GM23338 (cell line): ENCODE results near the gene GRAMD4.

ENCODE experiments used
- CREB1 ChIP-seq: fragments of 250-450 bp; sonication (Bioruptor Pico); IDR thresholded peaks from 2 replicates; pipeline ENCODE4 v1.5.0; 2020; ENCODE audit warnings: low read depth, mild to moderate bottlenecking, moderate library complexity
- CTCF ChIP-seq, 2 experiments: fragments of 200-600 bp in 1 of 2; sonication (generic) in 1 of 2; conservative IDR thresholded peaks; 2 replicates each; pipeline versions ENCODE4 v1.5.1 to v1.6.1; 2016 to 2017; ENCODE audit warnings: antibody characterized with exemption in 2 of 2, low read depth in 2 of 2, mild to moderate bottlenecking in 2 of 2, moderate library complexity in 1 of 2
- ETS1 ChIP-seq: IDR thresholded peaks from 2 replicates; pipeline ENCODE4 v1.6.1; 2016; ENCODE audit warnings: antibody characterized with exemption
- EZH2 ChIP-seq: fragments of 200-600 bp; sonication (generic); IDR thresholded peaks from one replicate; pipeline ENCODE4 v1.8.0; 2017; ENCODE audit warnings: antibody characterized with exemption, mild to moderate bottlenecking, low read depth; ENCODE audit not compliant: unreplicated experiment
- EZH2phosphoT487 ChIP-seq: fragments of 200-600 bp; sonication (generic); IDR thresholded peaks from one replicate; pipeline ENCODE4 v1.8.1; 2018; ENCODE audit warnings: antibody characterized with exemption; ENCODE audit not compliant: unreplicated experiment
- JUNB ChIP-seq: IDR thresholded peaks from one replicate; pipeline ENCODE4 v1.6.1; 2016; ENCODE audit warnings: antibody characterized with exemption; ENCODE audit not compliant: unreplicated experiment
- POLR2AphosphoS5 ChIP-seq: IDR thresholded peaks from 2 replicates; pipeline ENCODE4 v1.6.1; 2016; ENCODE audit warnings: antibody characterized with exemption, low read depth
- REST ChIP-seq: IDR thresholded peaks from one replicate; pipeline ENCODE4 v1.6.1; 2018; ENCODE audit warnings: antibody characterized with exemption; ENCODE audit not compliant: unreplicated experiment
- ZNF114 ChIP-seq: fragments of 250-450 bp; sonication (Bioruptor Pico); IDR thresholded peaks from 2 replicates; pipeline ENCODE4 v1.5.0; 2020; ENCODE audit warnings: mild to moderate bottlenecking, moderate library complexity
- ZNF331 ChIP-seq: fragments of 250-450 bp; sonication (Bioruptor Pico); IDR thresholded peaks from 2 replicates; pipeline ENCODE4 v1.5.0; 2020; ENCODE audit warnings: low read depth, mild to moderate bottlenecking, moderate library complexity

GRCh38 chr22:46656856-46657654 lies 36.9 kb downstream of the GRAMD4 start:
- TF ChIP-seq CTCF (conservative IDR thresholded peaks at IDR 0.05; ENCODE audit: low read depth in 2 of 2) = no peak
- no peak for TF ChIP-seq EZH2
- no peak for TF ChIP-seq EZH2phosphoT487
- TF ChIP-seq JUNB = no peak
- TF ChIP-seq POLR2AphosphoS5 = no peak
- no peak for TF ChIP-seq CREB1 (CRISPR knock-in tag)
- TF ChIP-seq ZNF331 (CRISPR knock-in tag) = no peak
- no peak for TF ChIP-seq ZNF114 (CRISPR knock-in tag)
- TF ChIP-seq REST = no peak
- no peak for TF ChIP-seq ETS1
